Stimulated activated CD4-positive, alpha-beta T cell treated with anti-CD3 and anti-CD28 coated beads, Interleukin-4, amount 100 ng/mL, for 1 hour (primary cell): ENCODE results near the gene POU6F2.

Source experiments
- DNase-seq: peaks from one replicate; pipeline ENCODE4 v3.0.0-alpha.2; 2020

POU6F2 gene

DNA sequence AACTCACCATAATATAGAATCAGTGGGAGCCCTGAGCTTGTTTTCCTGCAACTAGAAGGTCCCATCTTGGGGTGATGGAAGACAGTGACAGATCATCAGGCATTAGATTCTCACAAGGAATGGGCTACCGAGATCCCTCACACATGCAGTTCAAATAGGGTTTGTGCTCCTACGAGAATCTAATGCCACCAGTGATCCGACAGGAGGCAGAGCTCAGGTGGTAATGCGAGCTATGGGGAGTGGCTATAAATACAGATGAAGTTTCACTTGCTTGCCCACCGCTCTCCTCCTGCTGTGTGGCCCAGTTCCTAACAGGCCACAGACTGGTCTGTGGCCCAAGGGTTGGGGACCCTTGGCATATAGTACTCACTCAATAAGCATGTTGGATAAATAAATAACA is 93.4 kb downstream of the POU6F2 start:
- no peak for DNase-seq

DNA sequence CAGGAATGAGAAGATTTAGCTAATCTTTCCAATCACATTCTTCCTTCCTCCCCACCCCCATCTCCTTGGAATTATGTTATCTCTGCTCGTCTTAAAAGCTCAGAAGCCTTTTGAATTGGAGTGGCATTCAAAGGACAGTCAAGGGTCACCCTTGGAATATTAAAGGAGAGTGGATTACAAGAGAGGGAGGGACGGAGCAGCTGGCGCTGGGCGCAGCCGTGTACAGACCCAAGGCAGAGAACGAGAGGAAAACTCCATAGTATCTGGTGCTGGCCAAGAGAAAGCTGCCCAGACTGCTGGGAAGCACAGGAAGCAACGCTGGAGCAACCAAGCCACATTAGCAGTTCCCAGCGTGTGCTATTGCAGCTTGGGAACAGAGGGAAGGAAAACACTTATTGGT is 95.7 kb downstream of the POU6F2 start:
- no peak for DNase-seq

DNA sequence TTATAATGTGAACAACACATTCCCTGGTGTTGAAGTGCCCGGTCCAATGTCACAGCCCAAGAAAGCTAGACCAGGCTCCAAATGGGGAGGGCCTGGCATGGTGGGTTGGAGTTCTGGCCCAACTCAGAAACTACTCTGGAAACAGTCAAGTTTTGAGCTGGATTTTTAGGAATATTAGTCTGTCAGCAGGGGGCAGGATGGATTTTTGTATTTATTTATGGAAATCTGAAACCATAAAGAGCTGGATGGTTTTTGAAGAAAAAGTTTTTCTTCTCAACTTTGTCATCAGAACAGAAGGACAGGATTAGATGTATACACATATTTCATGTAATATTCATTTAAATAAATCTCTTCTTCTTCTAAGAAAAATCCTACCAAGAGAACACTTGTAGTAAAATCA is 97.5 kb downstream of the POU6F2 start:
- DNase-seq: no peak

DNA sequence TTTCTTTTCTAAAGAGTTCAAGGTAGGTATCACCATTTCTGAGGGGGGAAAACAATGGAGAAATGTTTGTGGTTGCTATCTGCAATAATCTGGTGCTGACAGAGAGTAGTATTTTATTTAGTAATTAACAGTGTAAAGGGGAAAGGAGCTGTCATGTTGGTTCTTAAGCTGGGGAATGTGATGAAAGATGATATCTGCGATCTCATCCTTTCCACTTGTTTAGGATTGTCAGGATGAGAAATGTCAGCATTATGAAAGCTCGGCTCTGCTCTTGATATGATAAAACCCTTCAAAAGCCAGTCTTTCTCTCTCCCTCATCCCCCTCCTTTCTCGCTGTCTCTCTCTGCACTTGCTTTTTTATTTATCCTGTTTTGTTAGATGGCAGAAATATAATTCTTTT is 106.1 kb downstream of the POU6F2 start:
- no peak for DNase-seq

DNA sequence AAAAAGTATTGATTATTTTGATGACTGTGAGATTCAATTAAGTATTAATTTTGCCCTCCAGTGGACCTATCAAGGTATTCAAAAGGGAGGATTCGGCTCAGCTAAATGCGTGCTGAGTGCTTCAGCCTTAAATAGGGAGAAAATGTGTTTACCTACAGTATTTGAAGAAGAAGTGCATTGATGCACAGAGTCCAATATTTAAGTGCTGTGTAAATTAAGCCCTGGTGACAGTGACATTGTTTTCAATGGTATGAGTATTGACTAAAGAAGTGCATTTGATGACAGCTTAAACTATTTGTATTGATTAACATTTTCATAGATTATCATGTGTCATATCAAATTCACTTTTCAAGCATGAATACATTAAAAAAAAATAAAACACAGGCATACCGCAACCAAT is 106.6 kb downstream of the POU6F2 start:
- DNase-seq: no peak

DNA sequence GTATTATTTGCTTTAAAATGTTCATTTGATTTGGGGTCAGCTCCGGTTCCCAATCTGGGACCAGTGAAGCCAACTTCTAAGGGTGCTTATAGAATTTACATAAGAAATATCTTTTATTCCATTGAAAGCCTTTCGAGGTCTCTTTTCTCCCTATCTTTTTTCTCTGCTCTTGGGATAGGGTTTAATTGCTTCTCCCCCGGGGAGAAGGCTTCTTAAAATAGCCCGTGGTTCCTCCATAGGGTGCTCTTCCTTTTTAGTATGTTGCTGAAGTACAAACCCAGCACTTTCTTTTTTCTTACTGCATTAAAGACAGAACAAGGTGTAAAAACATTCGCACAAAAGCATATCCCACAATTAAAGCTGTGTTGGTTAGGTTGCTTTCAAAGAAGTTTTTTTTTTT is 107.5 kb downstream of the POU6F2 start:
- DNase-seq: no peak

DNA sequence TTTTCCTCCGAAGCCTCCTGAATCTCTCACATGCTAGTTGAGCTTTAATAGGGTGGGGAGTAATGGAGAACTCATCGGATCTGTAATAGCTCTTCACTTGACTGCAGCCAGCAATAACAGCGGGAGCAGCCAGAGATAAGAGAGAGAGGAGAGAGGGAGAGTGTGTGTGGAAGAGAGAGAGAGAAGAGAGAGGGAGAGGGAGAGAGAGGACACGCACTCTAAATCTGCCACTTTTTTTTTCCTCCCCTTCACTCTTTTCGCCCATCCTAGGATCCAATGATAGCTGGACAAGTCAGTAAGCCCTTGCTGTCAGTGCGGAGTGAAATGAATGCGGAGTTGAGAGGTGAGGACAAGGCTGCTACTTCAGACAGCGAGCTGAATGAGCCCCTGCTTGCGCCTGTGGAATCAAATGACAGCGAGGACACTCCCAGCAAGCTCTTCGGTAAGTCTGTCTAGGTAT is 107.9 kb downstream of the POU6F2 start:
- no peak for DNase-seq

DNA sequence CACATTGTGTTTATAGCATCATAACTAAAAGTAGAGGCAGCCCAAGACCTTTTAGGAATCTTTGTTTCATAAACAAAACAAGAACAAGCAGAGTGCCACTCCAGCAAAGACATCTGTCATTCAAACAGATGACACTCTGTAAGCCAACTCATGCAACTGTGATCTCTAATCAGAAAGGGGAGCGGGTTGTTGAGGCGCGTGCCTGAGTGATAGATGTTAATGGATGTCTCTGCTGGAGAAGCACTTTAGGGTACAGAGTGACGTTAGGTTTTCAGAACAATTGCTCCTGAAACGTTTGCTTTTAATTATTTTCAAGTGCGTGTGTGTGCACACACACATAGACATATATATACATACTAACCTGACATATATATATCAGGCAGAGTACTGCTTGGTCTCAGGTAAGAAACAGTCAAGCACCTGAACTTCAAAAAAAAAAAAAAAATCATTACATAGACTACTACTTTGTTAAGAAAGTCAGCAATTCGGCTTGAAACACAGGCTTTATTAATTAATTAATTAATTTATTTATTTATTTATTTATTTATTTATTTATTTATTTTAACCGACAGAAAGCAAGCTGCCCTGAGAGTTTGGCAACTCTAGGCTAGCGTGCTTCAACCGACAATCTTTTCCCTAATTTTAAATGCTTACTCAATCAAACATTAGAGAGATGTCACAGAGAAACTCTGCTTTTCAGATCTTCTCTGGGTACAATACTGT is 109.1 kb downstream of the POU6F2 start:
- no peak for DNase-seq

DNA sequence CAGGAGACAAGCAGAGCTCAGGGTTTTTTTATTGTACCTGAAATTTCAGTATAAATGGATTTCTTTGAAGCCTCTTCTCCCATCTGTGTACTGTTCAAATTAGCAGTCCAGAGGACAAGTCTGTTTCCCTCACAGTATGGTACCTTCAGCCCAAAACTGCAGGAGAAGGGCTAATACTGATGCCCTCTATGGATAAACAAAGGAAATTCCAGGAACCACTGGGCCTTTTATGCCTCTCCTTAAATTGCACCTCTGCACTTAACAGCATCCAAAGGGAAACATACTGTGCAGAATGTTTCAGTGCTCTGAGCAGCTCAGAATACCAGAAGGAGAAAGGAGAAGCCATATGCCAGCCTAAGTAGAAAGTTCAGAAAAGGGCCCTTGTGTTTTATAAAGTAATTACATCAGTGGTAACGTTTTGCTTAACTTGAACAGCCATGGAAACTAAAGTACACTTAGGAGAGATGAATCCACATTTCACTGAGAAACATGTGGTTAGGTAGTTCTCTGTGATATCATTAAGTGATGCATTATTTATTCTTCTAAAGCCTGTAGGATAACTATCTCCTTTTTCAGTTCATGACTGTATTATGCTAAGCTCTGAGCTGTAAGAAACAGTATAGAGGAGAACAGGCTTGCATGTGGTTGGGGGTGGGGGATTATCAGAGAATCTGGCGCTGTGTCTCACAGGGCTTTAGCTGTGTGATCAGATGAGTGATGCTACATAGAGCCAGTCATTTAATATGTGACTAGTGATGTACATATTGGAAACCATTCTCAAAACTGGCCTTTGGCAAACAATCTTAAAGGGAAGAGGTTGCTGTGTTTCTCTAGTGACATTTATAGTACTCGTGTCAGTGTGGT is 111.3 kb downstream of the POU6F2 start:
- no peak for DNase-seq

DNA sequence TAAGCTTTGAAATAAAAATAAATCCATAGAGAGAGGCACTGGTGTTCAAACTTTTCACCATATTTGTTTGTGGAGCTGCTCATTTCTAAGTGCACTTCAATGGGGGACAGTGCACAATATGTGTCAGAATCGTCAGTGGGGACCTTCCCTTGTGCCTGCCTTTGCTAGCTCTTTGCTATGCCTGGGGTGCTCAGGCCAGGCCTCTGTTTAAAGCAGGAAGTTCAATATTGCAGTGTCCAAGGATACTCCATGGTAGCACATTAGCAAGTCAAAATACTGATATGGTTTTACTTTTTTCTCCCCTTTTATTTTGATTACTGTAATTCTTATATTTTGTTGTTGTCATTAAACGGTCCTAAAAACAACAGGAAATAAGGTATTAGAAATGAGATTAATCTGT is 113.4 kb downstream of the POU6F2 start:
- DNase-seq: no peak

DNA sequence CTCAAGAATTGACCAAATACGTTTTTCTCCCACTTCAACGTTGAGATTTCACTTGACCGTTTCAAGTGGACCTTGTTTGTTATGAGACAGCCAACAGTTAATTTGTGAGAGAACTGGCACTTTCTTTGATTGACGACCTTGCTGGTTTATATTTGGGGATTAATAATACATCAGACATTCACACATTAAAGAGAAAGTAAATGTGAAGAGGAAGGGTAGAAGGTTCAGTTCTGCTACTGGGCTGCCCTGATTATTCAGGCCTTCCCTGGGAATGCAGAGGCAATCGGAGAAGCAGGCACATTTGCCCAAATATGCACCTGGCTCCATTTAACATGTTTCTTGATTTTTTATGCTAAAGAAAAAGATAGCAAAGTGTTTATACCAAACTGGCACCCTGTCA is 114.1 kb downstream of the POU6F2 start:
- no peak for DNase-seq

DNA sequence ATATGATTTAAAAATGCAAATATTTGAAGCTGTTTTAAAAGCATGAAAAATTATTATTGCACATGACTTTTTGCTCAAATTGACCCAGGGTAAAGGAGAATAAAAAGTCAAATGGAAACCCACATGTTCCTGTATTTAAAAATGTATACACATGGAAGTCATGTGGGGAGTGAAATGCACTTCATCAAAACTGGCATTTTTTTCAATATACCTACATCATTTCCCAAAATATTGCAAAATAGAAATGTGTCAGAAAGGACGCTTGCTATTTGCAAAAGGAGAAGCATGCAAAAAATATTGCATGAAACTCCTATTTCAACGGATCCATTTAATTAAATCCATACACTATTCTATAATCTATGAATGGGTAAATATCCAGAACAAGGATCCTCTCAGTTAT is 117.0 kb downstream of the POU6F2 start:
- no peak for DNase-seq

DNA sequence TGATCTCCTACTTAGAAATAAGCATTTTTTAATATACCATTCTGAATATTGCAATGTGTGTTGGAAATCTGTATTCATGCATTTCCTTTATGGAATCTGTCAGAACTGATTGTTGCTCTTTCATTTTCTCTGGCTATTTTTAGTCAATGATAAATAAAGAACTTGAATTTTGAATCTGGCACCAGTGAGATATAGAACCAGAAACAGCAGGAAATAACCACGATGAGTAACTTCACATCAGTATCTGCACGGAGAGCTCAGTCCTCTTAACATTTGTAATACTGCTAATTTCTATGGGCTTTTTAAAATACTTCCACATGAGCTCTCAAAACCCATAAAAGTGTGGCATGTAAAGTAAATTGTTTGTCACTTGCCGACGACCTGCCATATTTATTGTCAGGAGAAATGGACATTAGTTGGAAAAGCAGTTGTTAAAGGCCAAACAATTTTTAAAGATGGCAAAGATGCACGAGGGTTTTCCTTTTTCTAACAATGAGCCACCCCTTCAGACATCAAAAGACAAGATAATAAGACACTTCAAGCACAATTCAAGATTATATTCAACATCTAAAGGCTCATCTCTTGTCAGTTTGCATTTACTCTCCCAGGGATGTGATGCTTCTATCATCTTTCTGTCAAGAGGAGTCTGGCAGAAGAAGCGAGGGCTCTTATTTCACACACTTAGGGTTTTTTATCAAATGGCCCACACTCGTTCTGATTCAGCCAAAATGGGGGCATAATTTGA is 118.3 kb downstream of the POU6F2 start:
- DNase-seq: no peak

DNA sequence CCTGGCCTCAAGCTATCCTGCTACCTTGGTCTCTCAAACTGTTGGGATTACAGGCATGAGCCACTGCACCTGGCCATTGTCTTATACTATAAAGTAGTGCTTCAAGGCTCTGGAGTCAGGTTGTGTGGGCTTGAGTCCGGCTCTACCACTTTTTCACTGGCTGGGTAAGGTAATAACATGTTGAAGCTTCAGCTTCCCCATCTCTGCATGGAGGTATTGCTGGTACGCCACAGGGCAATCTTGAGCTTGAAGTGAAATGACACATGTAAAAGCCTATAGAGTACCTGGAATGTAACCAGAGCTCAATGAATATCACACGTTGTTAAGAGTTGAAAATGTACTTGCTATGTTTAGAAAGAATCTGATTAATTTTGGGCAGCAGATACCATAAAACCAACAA is 120.8 kb downstream of the POU6F2 start:
- no peak for DNase-seq

DNA sequence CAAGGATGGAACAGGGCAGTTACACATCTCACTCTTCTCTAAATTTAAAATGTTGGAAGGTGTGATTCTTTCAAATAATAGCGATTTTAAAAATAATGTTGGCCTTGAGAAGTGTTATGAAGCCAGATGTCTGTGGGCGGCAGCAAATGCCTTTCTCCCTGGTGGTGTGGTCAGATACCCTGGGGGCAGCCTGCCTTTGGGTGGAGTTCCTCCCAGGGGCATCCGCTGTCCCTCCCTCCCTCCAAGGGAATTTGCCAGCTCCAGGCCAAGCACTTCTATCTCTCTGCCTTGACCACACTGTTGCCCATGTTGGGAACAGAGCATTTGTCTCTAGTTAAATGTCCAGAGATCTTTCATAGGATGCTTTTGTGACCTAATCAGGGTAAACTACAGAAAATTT is 121.4 kb downstream of the POU6F2 start:
- no peak for DNase-seq

DNA sequence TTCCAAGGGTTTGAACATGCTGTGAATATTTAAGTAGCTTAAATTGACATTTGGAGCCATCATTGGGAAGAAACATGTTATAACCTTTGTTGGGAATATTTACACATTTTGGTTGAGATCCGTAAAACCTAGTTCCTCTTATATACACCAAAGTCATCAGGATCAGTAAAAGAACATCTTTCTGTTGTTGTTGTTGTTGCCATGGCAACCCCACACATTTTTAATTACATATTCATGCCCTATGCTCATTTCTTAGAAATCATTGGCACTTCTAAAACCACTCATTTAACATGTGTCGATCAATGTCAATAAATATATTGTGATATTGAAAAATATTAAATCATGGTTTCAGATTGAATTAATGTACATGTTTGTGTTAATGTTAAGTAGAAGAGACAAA is 122.6 kb downstream of the POU6F2 start:
- no peak for DNase-seq

DNA sequence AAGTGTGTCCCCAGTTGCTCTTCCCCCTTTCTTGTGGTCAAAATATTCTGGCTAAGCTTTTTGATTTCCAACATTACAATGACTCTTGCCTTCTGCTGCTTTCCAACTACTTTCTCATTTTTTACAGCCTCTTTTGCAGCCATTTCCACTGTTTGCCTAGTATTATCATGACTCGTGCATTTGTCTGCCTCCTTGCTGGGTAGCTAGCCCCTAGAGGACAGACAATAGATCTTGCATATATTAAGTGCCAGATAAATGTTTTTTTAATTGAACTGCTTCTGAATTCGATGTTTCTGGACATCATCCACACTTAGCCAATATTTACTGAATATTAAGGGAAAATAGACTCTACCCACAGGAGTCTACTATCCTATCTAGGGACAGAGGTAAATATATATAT is 124.5 kb downstream of the POU6F2 start:
- no peak for DNase-seq

DNA sequence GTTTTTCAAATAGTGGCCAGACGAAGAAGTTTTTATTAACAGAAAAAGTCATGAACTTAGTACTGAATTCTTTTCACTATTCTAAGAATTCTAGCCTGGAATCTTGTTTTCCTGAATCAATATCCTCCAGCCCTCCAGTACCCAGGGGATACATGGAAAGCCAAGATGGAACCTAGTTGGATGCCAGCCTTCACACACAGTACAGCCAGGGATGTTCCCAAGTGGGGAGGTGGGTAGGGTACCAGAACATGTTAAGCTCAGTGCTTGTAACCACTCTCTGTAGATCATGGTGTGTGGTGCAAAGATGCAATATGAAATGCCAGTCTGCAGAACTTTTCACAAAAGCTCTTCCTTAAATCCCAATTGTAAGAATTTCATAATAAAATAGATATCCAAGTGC is 128.0 kb downstream of the POU6F2 start:
- DNase-seq: no peak

DNA sequence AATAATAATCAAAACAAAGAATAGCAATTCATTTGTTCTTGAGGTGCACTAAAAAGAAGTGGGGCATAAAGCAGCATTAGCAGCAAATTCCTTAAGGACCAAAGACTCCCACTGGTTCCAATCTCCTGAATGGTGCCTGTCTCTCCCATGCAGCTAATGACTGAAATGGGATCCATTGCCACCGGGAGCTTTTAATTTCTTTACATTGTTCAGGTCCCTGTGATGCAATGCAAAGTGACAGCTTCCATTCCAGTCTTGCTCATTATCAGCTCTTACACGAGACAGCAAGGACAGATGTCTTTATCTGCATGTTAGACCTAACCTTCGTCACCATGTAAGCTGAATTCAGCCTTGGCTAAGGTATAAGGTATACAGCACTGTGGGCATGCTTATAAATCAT is 148.1 kb downstream of the POU6F2 start:
- no peak for DNase-seq

DNA sequence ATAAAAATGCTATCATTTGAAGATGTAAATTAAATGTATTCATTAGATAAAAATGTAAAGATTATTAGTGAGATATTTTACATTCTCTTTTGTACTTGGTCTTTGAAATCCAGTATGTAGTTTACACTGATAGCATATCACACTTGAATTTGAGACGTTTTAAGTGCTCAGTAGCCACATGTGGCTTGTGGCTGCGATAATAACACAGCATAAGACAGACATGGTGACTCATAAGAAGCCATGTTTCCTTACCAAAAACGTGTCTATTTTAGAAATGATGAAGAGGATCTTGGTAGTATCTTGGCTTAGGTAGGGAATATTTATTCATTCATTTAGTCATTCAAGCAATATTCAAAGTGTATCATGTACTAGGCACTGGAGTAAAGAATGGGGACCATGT is 149.3 kb downstream of the POU6F2 start:
- no peak for DNase-seq

DNA sequence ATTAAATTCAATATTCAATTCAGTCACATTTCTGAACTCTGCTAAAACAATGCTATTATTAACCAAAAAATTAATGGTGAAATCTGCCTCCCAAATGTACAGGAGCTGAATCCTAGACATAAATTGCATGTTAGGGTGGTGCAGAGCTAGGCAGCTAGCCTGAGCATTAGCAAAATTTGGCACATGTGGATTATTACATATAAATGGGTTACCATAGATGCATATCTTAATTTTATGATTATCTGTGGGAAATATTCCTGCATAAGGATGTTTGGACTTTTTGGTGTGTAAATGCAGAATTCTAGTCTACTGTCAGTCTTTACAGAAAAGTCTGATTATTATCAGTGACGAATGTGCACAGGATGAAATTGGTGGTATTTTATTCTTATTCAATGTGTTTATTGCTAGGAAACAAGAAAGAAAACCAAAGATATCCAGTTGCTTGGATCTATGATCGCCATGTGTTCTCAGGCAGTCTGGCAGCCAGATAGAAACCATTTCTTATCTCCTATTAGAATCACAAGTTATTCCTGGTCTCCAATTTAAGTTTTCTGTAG is 150.7 kb downstream of the POU6F2 start:
- DNase-seq: no peak

DNA sequence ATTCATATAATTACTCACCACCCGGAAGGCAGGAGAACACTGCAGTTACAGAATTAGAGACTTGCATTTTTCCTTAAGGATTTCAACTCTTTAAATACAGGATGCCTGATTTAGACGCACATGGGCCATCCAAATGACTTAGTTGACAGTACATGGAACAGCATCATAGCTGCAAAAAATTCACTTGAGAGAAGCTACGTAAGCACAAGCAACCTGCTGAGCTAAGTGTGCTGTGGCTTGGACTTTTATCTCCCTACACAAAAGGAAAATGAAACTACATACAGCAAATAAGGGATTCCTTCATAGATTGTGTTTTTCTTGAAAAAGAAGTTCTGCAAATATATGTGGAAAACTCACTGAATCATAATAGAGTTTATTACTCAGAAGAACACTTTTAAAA is 152.6 kb downstream of the POU6F2 start:
- DNase-seq: no peak

DNA sequence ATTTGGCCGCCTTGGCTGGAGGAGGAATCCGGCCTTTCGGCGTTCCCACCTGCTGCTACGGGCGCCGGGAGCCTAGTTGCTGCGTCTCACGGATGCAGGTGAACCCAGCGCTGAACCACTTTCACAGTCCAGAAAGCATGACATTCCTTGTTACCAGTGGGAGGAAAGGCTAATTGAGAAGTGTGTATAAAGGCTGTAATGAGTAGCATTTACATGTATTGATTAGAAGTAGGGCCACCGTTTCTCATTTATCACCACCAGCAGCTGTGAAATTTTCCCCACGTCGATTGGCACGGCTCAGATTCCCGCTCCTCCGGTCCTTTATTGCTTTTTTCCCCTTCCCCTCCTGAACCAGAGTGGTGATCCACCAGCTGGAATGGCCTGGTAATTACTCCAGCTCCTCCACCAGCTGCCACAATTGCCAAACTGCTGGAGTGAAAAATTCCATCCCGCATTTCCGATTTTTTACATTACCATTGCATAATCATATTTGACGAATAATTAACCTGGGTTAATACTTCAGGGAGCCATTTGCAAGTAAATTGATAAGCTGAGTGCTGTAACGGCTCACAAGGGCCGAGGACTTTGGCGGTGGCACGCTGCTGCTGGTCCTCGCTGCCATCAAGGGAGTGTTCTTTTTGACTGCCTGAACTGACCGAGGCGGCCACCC is 153.3 kb downstream of the POU6F2 start:
- no peak for DNase-seq
